Pons (tissue), 1 donor: ENCODE results near the gene SAPCD2.
A peak's percentile ranks its signal among the peaks of the same experiment; 100 is the strongest.

Source experiments
- DNase-seq: peaks from one replicate; pipeline ENCODE4 v3.0.0-alpha.2; 2016; ENCODE audit warnings: low spot score

Gene SAPCD2

GRCh38 chr9:137107312-137107921, 37.1 kb upstream of the SAPCD2 start:
- no peak for DNase-seq

GRCh38 chr9:137106662-137107250, 36.4 kb upstream of the SAPCD2 start:
- no peak for DNase-seq

GRCh38 chr9:137105814-137106661, 35.7 kb upstream of the SAPCD2 start:
- no peak for DNase-seq

- DNase-seq: no peak
Observed at GRCh38 chr9:137103206-137103999, 33.0 kb upstream of the SAPCD2 start.

GRCh38 chr9:137099231-137099630, 28.9 kb upstream of the SAPCD2 start:
- no peak for DNase-seq

- DNase-seq: no peak
Observed at GRCh38 chr9:137097761-137098462, 27.6 kb upstream of the SAPCD2 start.

GRCh38 chr9:137096785-137097546, 26.6 kb upstream of the SAPCD2 start:
- no peak for DNase-seq

GRCh38 chr9:137095664-137096517, 25.5 kb upstream of the SAPCD2 start:
- DNase-seq: no peak

- DNase-seq: no peak
Observed at GRCh38 chr9:137089232-137089947, 19.0 kb upstream of the SAPCD2 start.

GRCh38 chr9:137088121-137088520, 17.8 kb upstream of the SAPCD2 start:
- no peak for DNase-seq

- no peak for DNase-seq
Observed at GRCh38 chr9:137087409-137087925, 17.1 kb upstream of the SAPCD2 start.

GRCh38 chr9:137086531-137087408, 16.4 kb upstream of the SAPCD2 start, which contains the start of gene MAN1B1:
TSS of gene MAN1B1 (plus strand) at chr9:137086985. CDS start at chr9:137087000, 15 bp downstream.
- peak; percentile 94 for DNase-seq

GRCh38 chr9:137085920-137086530, 15.7 kb upstream of the SAPCD2 start:
- no peak for DNase-seq

GRCh38 chr9:137084526-137084925, 14.2 kb upstream of the SAPCD2 start:
- DNase-seq: no peak

- no peak for DNase-seq
Observed at GRCh38 chr9:137083394-137084004, 13.1 kb upstream of the SAPCD2 start.

GRCh38 chr9:137082925-137083290, 12.6 kb upstream of the SAPCD2 start:
- DNase-seq: no peak
